Mammary microvascular endothelial cell (primary cell): ENCODE measurements around the gene BIRC7. TPM values are rescaled to one million over a fixed set of nuclear protein-coding genes. Genes with fewer than 3 reads are reported as not detected.

ENCODE experiments used
- total RNA-seq: library from RNA; depleted of rRNA; stranded (reverse); fragments of >200 nt; gene quantifications from 2 replicates; pipeline ENCODE4 v1.2.3, GENCODE V29; 2015

The BIRC7 gene, protein sequence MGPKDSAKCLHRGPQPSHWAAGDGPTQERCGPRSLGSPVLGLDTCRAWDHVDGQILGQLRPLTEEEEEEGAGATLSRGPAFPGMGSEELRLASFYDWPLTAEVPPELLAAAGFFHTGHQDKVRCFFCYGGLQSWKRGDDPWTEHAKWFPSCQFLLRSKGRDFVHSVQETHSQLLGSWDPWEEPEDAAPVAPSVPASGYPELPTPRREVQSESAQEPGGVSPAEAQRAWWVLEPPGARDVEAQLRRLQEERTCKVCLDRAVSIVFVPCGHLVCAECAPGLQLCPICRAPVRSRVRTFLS
- not detected in 2 replicates for total RNA-seq

DNA sequence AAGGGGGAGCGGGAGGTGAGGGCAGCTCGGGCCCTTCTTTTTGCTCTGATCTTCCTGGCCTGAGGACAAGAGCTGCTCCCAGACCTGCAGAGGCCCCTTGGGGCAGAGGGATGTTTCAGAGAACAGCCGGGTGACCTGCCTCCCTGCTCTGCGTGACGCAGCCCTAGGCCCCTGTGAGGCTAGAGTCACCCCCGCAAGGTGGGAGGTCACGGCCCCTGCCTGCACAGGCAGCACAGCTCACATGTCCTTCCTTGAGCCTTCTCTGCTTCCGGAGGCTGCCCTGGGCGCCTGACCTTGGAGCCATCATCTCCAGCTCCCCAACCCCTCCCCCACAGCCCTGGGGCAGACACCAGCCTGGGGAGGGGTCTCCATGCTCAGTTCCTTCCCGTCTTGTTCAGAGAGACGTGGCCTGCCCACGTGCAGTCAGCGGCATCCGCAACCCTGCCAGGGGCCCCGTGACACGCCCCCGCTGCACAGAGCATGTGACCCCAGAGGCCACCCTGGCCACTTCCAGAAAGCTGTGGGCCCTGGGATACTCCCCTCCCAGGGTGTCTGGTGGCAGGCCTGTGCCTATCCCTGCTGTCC is at the start of gene BIRC7:
BIRC7 (plus strand) TSS at position 507 of the 585 bp plus-strand sequence. CDS start 192 bp downstream, outside the sequence.

DNA sequence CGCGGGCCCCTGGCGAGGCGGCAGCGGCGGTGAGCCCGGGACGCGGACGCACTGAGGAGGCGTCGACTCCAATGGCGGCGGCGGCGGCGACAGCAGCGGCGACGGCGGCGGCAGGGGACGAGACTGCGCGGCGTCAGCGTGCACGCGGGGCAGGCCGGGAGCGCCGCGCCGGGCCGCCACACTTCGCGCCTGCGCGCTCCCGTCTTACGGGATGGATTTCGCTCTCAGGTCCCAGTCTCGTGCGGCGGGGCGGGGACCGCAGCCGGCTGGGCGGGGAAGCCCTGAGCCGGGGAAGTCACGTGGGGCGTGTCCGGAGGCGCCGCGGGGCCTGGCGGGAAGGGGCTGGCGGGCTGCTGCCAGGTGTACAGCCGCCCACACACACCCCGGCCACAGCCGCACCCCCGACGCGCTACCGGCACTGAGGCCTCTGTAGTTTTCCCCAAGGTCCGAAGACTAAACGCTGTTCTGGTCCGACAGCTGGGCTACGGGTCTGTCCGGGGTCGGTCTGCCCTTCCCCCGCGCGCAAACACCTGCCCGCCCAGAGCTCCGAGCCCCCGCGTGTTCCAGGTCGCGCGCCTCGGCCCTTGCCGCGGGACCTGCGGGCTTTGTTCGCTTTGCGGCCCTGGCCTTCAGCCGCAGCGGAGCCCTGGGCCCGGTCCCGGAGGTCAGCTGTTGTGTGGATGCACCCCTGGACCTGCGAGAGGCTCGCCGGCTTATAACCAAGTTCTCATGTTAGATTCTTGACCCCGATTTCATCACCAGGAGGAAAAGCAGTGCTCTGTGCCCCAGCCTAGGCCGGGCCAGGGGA is 19.5 kb upstream of the BIRC7 start, which contains the start of gene YTHDF1:
YTHDF1 (minus strand) TSS at position 91 of the 808 bp plus-strand sequence. CDS start 239 bp downstream, outside the sequence.

DNA sequence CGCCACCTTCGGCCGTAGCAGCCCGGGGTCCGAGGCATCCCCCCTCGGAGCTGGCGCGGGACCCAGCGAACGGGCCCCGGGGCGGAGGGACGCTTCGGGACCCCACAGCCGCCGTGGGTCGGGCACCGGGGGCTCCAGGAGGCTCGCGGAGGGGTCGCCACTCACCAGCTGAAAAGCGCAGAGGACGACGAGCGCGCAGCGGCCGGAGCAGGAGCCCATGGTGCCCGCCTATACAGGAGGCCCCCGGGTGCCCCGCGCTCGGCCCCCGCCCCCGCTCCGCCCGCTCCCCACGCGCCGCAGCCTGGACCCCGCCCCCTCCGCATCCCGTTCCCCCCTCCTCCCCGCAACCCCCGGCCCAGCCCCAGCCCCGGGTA is 18.5 kb downstream of the BIRC7 start, which contains the start of gene NKAIN4:
NKAIN4 (minus strand) TSS at position 232 of the 374 bp plus-strand sequence; CDS start at position 219, 13 bp downstream.

DNA sequence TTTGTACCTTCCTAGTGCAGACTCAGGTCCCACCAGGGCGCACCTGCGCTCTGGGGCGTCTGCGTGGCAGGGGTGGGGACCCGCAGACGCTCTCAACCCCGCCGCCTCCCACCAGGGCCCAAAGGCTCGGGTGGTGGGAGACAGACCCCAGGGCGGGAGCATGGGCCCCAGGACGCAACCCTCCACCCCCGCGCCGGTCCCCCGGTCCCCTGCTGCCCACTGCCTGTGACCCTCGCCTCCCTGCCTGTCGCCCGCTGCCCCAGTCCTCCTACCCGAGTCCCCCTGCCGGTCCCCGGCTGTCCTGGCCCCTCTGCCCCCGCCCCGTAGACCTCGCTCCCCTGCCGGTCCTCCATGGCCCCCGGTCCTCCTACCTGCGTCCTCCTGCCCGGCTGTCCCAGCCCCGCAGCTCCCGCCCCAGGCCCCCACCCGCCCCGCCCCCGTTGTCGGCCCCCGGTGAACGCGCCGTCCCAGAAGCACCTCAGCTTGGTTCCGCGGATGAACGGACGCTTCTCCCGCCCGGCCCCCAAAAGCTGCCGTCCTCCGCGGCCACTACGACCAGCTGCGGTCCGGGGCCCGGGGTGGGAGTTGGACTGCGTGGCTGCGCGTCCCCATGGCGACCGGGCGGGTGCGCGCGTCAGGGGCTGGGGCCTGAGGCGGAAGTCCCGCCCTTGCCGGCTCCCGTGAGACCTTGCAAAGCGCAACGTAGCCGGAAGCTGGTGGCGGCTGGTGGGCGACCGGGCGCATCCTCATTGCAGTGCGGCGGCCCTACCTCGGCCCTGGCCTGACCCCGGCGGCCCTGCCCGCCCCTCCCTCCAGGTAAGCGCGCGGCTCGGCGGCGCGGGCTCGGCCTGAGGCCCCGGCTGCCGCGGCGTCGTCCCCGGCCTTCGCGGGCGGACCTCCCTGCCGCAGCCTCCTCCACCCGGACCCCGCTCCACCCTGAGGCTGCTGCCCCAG is 36.7 kb downstream of the BIRC7 start, which contains the start of gene ARFGAP1:
ARFGAP1 (plus strand) TSS at position 709 of the 954 bp plus-strand sequence. CDS start 2,768 bp downstream, outside the sequence.

Other genes starting within 250 kb of the BIRC7 start
- not detected in 2 replicates for gene BHLHE23, start 228.9 kb upstream of the BIRC7 start, total RNA-seq
- 20.0 and 20.9 TPM in 2 replicates for gene YTHDF1, start 19.8 kb upstream of the BIRC7 start, total RNA-seq
- not detected in 2 replicates for gene NKAIN4, start 18.6 kb downstream of the BIRC7 start, total RNA-seq
- 44.8 and 55.0 TPM in 2 replicates for gene ARFGAP1, start 36.9 kb downstream of the BIRC7 start, total RNA-seq
- gene COL20A1, start 57.3 kb downstream of the BIRC7 start, total RNA-seq: not detected in 2 replicates
- not detected in 2 replicates for gene CHRNA4, start 125.4 kb downstream of the BIRC7 start, total RNA-seq
- not detected in 2 replicates for gene KCNQ2, start 236.8 kb downstream of the BIRC7 start, total RNA-seq